Measurements from ENCODE around the gene BLOC1S5.

BLOC1S5 gene

DNA sequence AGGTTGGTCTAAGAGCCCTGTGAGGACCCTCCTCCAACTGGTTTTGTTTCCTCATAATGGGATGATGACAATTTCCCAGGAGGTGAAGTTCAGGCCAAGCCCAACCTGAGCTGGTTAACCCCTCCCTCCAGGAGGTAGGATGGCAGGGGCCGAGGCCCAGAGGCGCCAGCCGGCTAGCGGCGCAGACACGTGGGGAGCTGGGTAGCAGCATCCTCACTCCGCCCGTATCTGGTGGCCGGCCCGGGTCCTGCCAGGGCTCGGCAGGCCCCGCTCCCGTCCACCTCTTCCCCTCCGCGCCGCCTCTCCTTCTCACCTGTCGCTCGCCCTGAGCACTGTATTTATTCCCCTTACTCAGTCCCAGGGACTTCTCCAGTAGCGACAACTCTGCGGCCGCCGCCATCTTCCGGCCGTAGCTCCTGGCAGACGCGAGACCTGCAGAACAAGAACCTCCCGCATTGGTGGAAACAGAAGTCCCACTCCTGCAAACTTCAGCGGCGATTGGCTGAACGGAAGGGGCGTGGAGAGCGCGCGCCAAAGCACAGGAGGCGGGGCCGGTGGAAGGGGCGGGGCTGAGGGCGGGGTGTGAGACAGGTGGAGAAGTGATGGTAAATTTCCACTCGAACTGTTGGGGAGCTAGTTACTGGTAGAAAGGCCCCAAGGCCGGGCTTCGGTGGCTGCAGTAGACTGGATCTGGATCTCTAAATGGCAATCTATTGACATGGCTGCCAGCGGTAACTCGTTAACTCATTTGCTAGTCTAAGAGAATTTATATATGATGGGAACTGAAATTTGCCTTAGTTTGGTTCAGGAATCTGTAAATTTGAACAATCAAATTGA lies 38.2 kb upstream of the BLOC1S5 start, which contains the start of gene EEF1E1:
TSS of gene EEF1E1 (minus strand) at position 427 of the 837 bp plus-strand sequence. CDS start at position 400, 27 bp downstream.
- Histone ChIP-seq H3K27me3 (ENCODE audit: insufficient read depth, low read length) (no peaks in the 10 kb centered on the region), H3K14ac (ENCODE audit: low read length) (peak within 1 kb of the TSS; percentile 29), H3K9ac (ENCODE audit: low read length) (peak within 1 kb of the TSS; percentile 80), H3K4me3 (ENCODE audit: low read depth, low read length) (peak within 1 kb of the TSS; percentile 86), H3K4me2 (ENCODE audit: low read length) (peak within 1 kb of the TSS; percentile 71), H3K79me2 (ENCODE audit: control insufficient read depth, insufficient read depth, low read length, poor library complexity) (peaks cover 6% of the 10 kb centered on the region), H2AK5ac (ENCODE audit: low read length) (no peak within 1 kb of the TSS), H3K27ac (ENCODE audit: low read depth, low read length) (peak within 1 kb of the TSS; percentile 30), H3K4ac (ENCODE audit: low read depth, low read length) (peak within 1 kb of the TSS; percentile 90), H2AFZ (ENCODE audit: insufficient read depth, low read length, poor library complexity) (peak within 1 kb of the TSS; percentile 37), H3K36me3 (ENCODE audit: control insufficient read depth in 1 of 2, insufficient read depth in 2 of 2, low read length in 2 of 2) (peaks cover 0 to 4% of the 10 kb centered on the region in 2 experiments), H3K18ac (ENCODE audit: low read length) (no peak within 1 kb of the TSS), H3K4me1 (ENCODE audit: control insufficient read depth in 1 of 2, insufficient read depth in 2 of 2, low read length in 2 of 2) (peaks cover 3 to 5% of the 10 kb centered on the region in 2 experiments), H4K91ac (ENCODE audit: low read depth, low read length) (peak within 1 kb of the TSS; percentile 58), H4K12ac (ENCODE audit: low read depth, low read length) (peak within 1 kb of the TSS; percentile 56), H2BK5ac (ENCODE audit: low read depth, low read length, poor library complexity) (no peak within 1 kb of the TSS), H3K9me3 (ENCODE audit: insufficient read depth, low read depth, low read length) (no peaks in the 10 kb centered on the region), H4K8ac (ENCODE audit: low read depth, low read length) (peak within 1 kb of the TSS; percentile 89), H2BK120ac (ENCODE audit: insufficient read depth, low read length, poor library complexity) (no peak within 1 kb of the TSS), H3K23ac (ENCODE audit: low read length) (no peak within 1 kb of the TSS), H3K79me1 (ENCODE audit: low read length) (no peaks in the 10 kb centered on the region), H2BK12ac (ENCODE audit: low read length) (no peak within 1 kb of the TSS)
- WGBS (ENCODE audit: extremely low coverage, insufficient coverage, insufficient read length) = no CpG with 5 or more reads among the region's 43 CpGs
- peak; percentile 91 to 95 for DNase-seq

GRCh38 chr6:8100159-8100854 lies 36.1 kb upstream of the BLOC1S5 start:
- Histone ChIP-seq H3K14ac (ENCODE audit: low read length) (no peak overlapping the region), H3K9me3 (ENCODE audit: insufficient read depth, low read depth, low read length) (no peaks in the 10 kb centered on the region), H3K27me3 (ENCODE audit: insufficient read depth, low read length) (no peaks in the 10 kb centered on the region), H4K8ac (ENCODE audit: low read depth, low read length) (no peak overlapping the region), H3K79me2 (ENCODE audit: control insufficient read depth, insufficient read depth, low read length, poor library complexity) (peaks cover 6% of the 10 kb centered on the region), H2BK12ac (ENCODE audit: low read length) (no peak overlapping the region), H3K79me1 (ENCODE audit: low read length) (no peaks in the 10 kb centered on the region), H3K18ac (ENCODE audit: low read length) (no peak overlapping the region), H2AK5ac (ENCODE audit: low read length) (no peak overlapping the region), H3K36me3 (ENCODE audit: control insufficient read depth in 1 of 2, insufficient read depth in 2 of 2, low read length in 2 of 2) (peaks cover 4% of the 10 kb centered on the region in 2 experiments), H2BK120ac (ENCODE audit: insufficient read depth, low read length, poor library complexity) (no peak overlapping the region), H3K4me1 (ENCODE audit: control insufficient read depth in 1 of 2, insufficient read depth in 2 of 2, low read length in 2 of 2) (peaks cover 3 to 5% of the 10 kb centered on the region in 2 experiments), H3K23ac (ENCODE audit: low read length) (no peak overlapping the region), H3K27ac (ENCODE audit: low read depth, low read length) (no peak overlapping the region), H2AFZ (ENCODE audit: insufficient read depth, low read length, poor library complexity) (no peak overlapping the region), H2BK5ac (ENCODE audit: low read depth, low read length, poor library complexity) (no peak overlapping the region), H3K4me3 (ENCODE audit: low read depth, low read length) (no peak overlapping the region), H4K91ac (ENCODE audit: low read depth, low read length) (no peak overlapping the region), H4K12ac (ENCODE audit: low read depth, low read length) (no peak overlapping the region), H3K4ac (ENCODE audit: low read depth, low read length) (peak overlapping the region; percentile 89), H3K4me2 (ENCODE audit: low read length) (no peak overlapping the region), H3K9ac (ENCODE audit: low read length) (no peak overlapping the region)
- no CpG with 5 or more reads among the region's 8 CpGs for WGBS (ENCODE audit: extremely low coverage, insufficient coverage, insufficient read length)
- no peak for DNase-seq

DNA sequence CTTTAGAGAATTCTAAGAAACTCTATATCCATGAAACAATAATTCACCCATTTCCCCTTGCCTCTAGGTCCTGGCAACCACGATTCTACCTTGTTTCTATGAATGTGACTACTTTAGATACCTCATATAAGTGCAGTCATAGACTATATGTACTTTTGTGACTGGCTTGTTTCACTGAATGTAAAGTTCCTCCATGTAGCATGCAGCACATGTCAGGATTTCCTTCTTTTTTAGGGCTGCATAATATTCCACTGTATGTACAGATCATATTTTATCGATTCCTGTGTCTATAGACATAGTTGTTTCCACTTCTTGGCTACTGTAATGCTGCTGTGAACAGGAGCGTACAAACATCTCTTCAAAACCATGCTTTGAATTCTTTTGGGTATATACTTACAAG lies 26.5 kb upstream of the BLOC1S5 start:
- no peak overlapping the region for H4K91ac ChIP-seq (ENCODE audit: low read depth, low read length)
- H3K4me1 ChIP-seq (ENCODE audit: control insufficient read depth in 1 of 2, insufficient read depth in 2 of 2, low read length in 2 of 2) = no peaks in the 10 kb centered on the region
- DNase-seq = no peak
- H2BK12ac ChIP-seq (ENCODE audit: low read length) = no peak overlapping the region
- H2AK5ac ChIP-seq (ENCODE audit: low read length) = no peak overlapping the region
- no CpG with 5 or more reads among the region's 3 CpGs for WGBS (ENCODE audit: extremely low coverage, insufficient coverage, insufficient read length)
- H3K14ac ChIP-seq (ENCODE audit: low read length) = no peak overlapping the region
- no peak overlapping the region for H3K23ac ChIP-seq (ENCODE audit: low read length)
- H4K8ac ChIP-seq (ENCODE audit: low read depth, low read length) = no peak overlapping the region
- no peaks in the 10 kb centered on the region for H3K79me2 ChIP-seq (ENCODE audit: control insufficient read depth, insufficient read depth, low read length, poor library complexity)
- H2AFZ ChIP-seq (ENCODE audit: insufficient read depth, low read length, poor library complexity) = no peak overlapping the region
- H3K9me3 ChIP-seq (ENCODE audit: insufficient read depth, low read depth, low read length) = peaks cover 4% of the 10 kb centered on the region
- H4K12ac ChIP-seq (ENCODE audit: low read depth, low read length) = no peak overlapping the region
- H2BK5ac ChIP-seq (ENCODE audit: low read depth, low read length, poor library complexity) = no peak overlapping the region
- H2BK120ac ChIP-seq (ENCODE audit: insufficient read depth, low read length, poor library complexity) = no peak overlapping the region
- H3K4me2 ChIP-seq (ENCODE audit: low read length) = no peak overlapping the region
- H3K18ac ChIP-seq (ENCODE audit: low read length) = no peak overlapping the region
- no peak overlapping the region for H3K4ac ChIP-seq (ENCODE audit: low read depth, low read length)
- H3K79me1 ChIP-seq (ENCODE audit: low read length) = no peaks in the 10 kb centered on the region
- H3K27me3 ChIP-seq (ENCODE audit: insufficient read depth, low read length) = no peaks in the 10 kb centered on the region
- H3K36me3 ChIP-seq (ENCODE audit: control insufficient read depth in 1 of 2, insufficient read depth in 2 of 2, low read length in 2 of 2) = peaks cover 16 to 26% of the 10 kb centered on the region in 2 experiments
- H3K4me3 ChIP-seq (ENCODE audit: low read depth, low read length) = no peak overlapping the region
- no peak overlapping the region for H3K27ac ChIP-seq (ENCODE audit: low read depth, low read length)
- H3K9ac ChIP-seq (ENCODE audit: low read length) = no peak overlapping the region

GRCh38 chr6:8088886-8089285 lies 24.7 kb upstream of the BLOC1S5 start:
- H3K4me1 ChIP-seq (ENCODE audit: control insufficient read depth in 1 of 2, insufficient read depth in 2 of 2, low read length in 2 of 2) = no peaks in the 10 kb centered on the region
- H3K4me3 ChIP-seq (ENCODE audit: low read depth, low read length) = no peak overlapping the region
- H3K9ac ChIP-seq (ENCODE audit: low read length) = no peak overlapping the region
- H2AK5ac ChIP-seq (ENCODE audit: low read length) = no peak overlapping the region
- H2AFZ ChIP-seq (ENCODE audit: insufficient read depth, low read length, poor library complexity) = no peak overlapping the region
- no peak overlapping the region for H3K4me2 ChIP-seq (ENCODE audit: low read length)
- H3K27me3 ChIP-seq (ENCODE audit: insufficient read depth, low read length) = no peaks in the 10 kb centered on the region
- no peak overlapping the region for H3K23ac ChIP-seq (ENCODE audit: low read length)
- H4K8ac ChIP-seq (ENCODE audit: low read depth, low read length) = no peak overlapping the region
- WGBS (ENCODE audit: extremely low coverage, insufficient coverage, insufficient read length) = no CpG with 5 or more reads among the region's 2 CpGs
- no peak overlapping the region for H4K91ac ChIP-seq (ENCODE audit: low read depth, low read length)
- no peaks in the 10 kb centered on the region for H3K79me2 ChIP-seq (ENCODE audit: control insufficient read depth, insufficient read depth, low read length, poor library complexity)
- H2BK120ac ChIP-seq (ENCODE audit: insufficient read depth, low read length, poor library complexity) = no peak overlapping the region
- no peak overlapping the region for H3K4ac ChIP-seq (ENCODE audit: low read depth, low read length)
- H4K12ac ChIP-seq (ENCODE audit: low read depth, low read length) = no peak overlapping the region
- H3K14ac ChIP-seq (ENCODE audit: low read length) = no peak overlapping the region
- H2BK12ac ChIP-seq (ENCODE audit: low read length) = no peak overlapping the region
- no peak overlapping the region for H3K18ac ChIP-seq (ENCODE audit: low read length)
- H3K27ac ChIP-seq (ENCODE audit: low read depth, low read length) = no peak overlapping the region
- peaks cover 10 to 22% of the 10 kb centered on the region in 2 experiments for H3K36me3 ChIP-seq (ENCODE audit: control insufficient read depth in 1 of 2, insufficient read depth in 2 of 2, low read length in 2 of 2)
- no peaks in the 10 kb centered on the region for H3K79me1 ChIP-seq (ENCODE audit: low read length)
- no peak overlapping the region for H2BK5ac ChIP-seq (ENCODE audit: low read depth, low read length, poor library complexity)
- DNase-seq = no peak
- peaks cover 4% of the 10 kb centered on the region for H3K9me3 ChIP-seq (ENCODE audit: insufficient read depth, low read depth, low read length)
